K562 (cell line): Measurements from ENCODE around the gene STUM. TPM values are rescaled to one million over a fixed set of nuclear protein-coding genes. Genes with fewer than 3 reads are reported as not detected.

Experiments
- ATAC-seq: fragments of 200-7000 bp; cut with Tn5 transposase; 3 replicates; pipeline ENCODE4 v1.9.1; 2020; ENCODE audit warnings: moderate library complexity
- BruUV-seq: library from RNA; stranded (reverse); fragments of 400-500 nt; replicated peaks from 2 replicates; lab custom pipeline; 2021; lab: Mats Ljungman, UMichigan
- CTCF ChIA-PET: fragments of 300-600 bp; formaldehyde crosslinking; extraction: SDS; loops from one replicate; lab custom pipeline; 2021; ENCODE audit warnings: low intra/inter-chr PET ratio; lab: Yijun Ruan, JAX
- POLR2A ChIA-PET: fragments of 300-600, 350-650 bp; sonication (Branson Sonifier 250); formaldehyde crosslinking; extraction: SDS; loops from one replicate; lab custom pipeline; 2021; ENCODE audit warnings: antibody characterized with exemption, inconsistent platforms; lab: Yijun Ruan, JAX
- DNase-seq, 4 experiments: peaks; one replicate each; pipeline versions ENCODE4 v3.0.0 to v3.0.0-alpha.2; 2011 to 2018; ENCODE audit warnings: low spot score in 3 of 4, mixed read lengths in 3 of 4; ENCODE audit errors: extremely low read depth in 1 of 4
- FAIRE-seq: peaks from 2 replicates; lab custom pipeline; 2011; peaks lifted over from hg19 to GRCh38; lab: Jason Lieb, UNC
- H2AFZ ChIP-seq: 2 replicates; pipeline ENCODE4 v1.6.0; 2011; ENCODE audit warnings: low read depth, low read length, control low read depth, inconsistent platforms
- H3K27ac ChIP-seq: fragments of 200-600 bp; 3 replicates; pipeline ENCODE4 v1.8.0; 2011; ENCODE audit warnings: low read depth, mild to moderate bottlenecking, control low read depth, inconsistent platforms, low read length, moderate library complexity, mixed read lengths; ENCODE audit errors: extremely low read depth
- H3K27me3 ChIP-seq, 2 experiments: fragments of 300-600 bp in 1 of 2; 2 replicates in 1 of 2; 3 replicates in 1 of 2; pipeline versions ENCODE4 v1.6.0 to v1.8.0; 2011; ENCODE audit warnings: inconsistent platforms in 2 of 2, low read length in 2 of 2, mild to moderate bottlenecking in 1 of 2, mixed read lengths in 1 of 2, moderate library complexity in 1 of 2; ENCODE audit not compliant: control insufficient read depth in 2 of 2, insufficient read depth in 2 of 2
- H3K36me3 ChIP-seq: fragments of 300-600 bp; 3 replicates; pipeline ENCODE4 v1.8.0; 2011; ENCODE audit warnings: mild to moderate bottlenecking, low read length, inconsistent platforms; ENCODE audit not compliant: control insufficient read depth, insufficient read depth
- H3K4me1 ChIP-seq, 2 experiments: fragments of 200-600 bp in 1 of 2; replicated peaks in 1 of 2; 2 replicates in 1 of 2; 3 replicates in 1 of 2; pipeline versions ENCODE4 v1.5.1 to v1.8.0; 2011; ENCODE audit warnings: inconsistent platforms in 2 of 2, low read length in 2 of 2, mild to moderate bottlenecking in 1 of 2, mixed read lengths in 1 of 2, moderate library complexity in 1 of 2; ENCODE audit not compliant: control insufficient read depth in 2 of 2, insufficient read depth in 2 of 2
- H3K4me2 ChIP-seq: 2 replicates; pipeline ENCODE4 v1.6.1; 2011; ENCODE audit warnings: low read length, control low read depth, inconsistent platforms, mixed read lengths; ENCODE audit not compliant: insufficient read depth
- H3K4me3 ChIP-seq: fragments of 200-600 bp; sonication (generic), shearing (Covaris generic); 2 replicates; pipeline ENCODE4 v1.5.1; 2016; ENCODE audit warnings: control low read depth, inconsistent platforms
- H3K79me2 ChIP-seq: fragments of 200-600 bp; 3 replicates; pipeline ENCODE4 v1.8.0; 2011; ENCODE audit warnings: low read length, inconsistent platforms; ENCODE audit not compliant: control insufficient read depth, insufficient read depth
- H3K9ac ChIP-seq, 2 experiments: 2 replicates each; pipeline versions ENCODE4 v1.6.0 to v1.6.1; 2011; ENCODE audit warnings: low read depth in 2 of 2, low read length in 2 of 2, control low read depth in 1 of 2, inconsistent platforms in 1 of 2, mild to moderate bottlenecking in 1 of 2, mixed read lengths in 1 of 2; ENCODE audit not compliant: insufficient read depth in 1 of 2
- H3K9me1 ChIP-seq: one replicate; pipeline ENCODE4 v1.6.0; 2011; ENCODE audit warnings: inconsistent platforms, mild to moderate bottlenecking, low read length, moderate library complexity; ENCODE audit not compliant: control insufficient read depth, insufficient read depth
- H3K9me3 ChIP-seq: replicated peaks from 2 replicates; pipeline ENCODE4 v1.5.1; 2011; ENCODE audit warnings: low read depth, low read length, inconsistent platforms; ENCODE audit not compliant: control insufficient read depth, insufficient read depth
- H4K20me1 ChIP-seq: replicated peaks from 2 replicates; pipeline ENCODE4 v1.6.1; 2011; ENCODE audit warnings: low read length, inconsistent platforms, mixed read lengths; ENCODE audit not compliant: control insufficient read depth, insufficient read depth
- BRCA1 ChIP-seq, 2 experiments: fragments of 450-650 bp in 1 of 2; sonication (generic) in 1 of 2; formaldehyde crosslinking in 1 of 2; IDR thresholded peaks; 2 replicates each; pipeline versions ENCODE4 v1.5.0 to v1.6.1; 2017 to 2020; ENCODE audit warnings: mild to moderate bottlenecking in 1 of 2, missing genetic modification reagents in 1 of 2
- CHCHD3 ChIP-seq: fragments of 250-450 bp; sonication (Bioruptor Pico); IDR thresholded peaks from 2 replicates; pipeline ENCODE4 v2.1.2; 2022; ENCODE audit warnings: mild to moderate bottlenecking
- GTF2E2 ChIP-seq: fragments of 200-800 bp; sonication (Bioruptor generic); IDR thresholded peaks from 2 replicates; pipeline ENCODE4 v1.6.1; 2016; ENCODE audit warnings: missing genetic modification characterization, missing compliant biosample characterization
- IRF2 ChIP-seq: sonication (generic); formaldehyde crosslinking; IDR thresholded peaks from 2 replicates; pipeline ENCODE4 v1.8.1; 2022; ENCODE audit warnings: mild to moderate bottlenecking, missing genetic modification reagents
- NR2C1 ChIP-seq, 2 experiments: fragments of 450-650 bp; IDR thresholded peaks; 2 replicates each; pipeline ENCODE4 v1.6.1; 2017; ENCODE audit warnings: mild to moderate bottlenecking in 2 of 2, antibody characterized with exemption in 1 of 2, inconsistent platforms in 1 of 2, missing compliant biosample characterization in 1 of 2, missing genetic modification characterization in 1 of 2
- SMC3 ChIP-seq: conservative IDR thresholded peaks from 2 replicates; pipeline ENCODE4 v1.6.1; 2011; ENCODE audit warnings: low read depth, low read length, improper control_type of control experiment; ENCODE audit not compliant: insufficient read depth
- SREBF2 ChIP-seq: sonication (generic); formaldehyde crosslinking; IDR thresholded peaks from 2 replicates; pipeline ENCODE4 v1.4.0; 2020; ENCODE audit warnings: mild to moderate bottlenecking, missing genetic modification reagents
- SRSF3 ChIP-seq: fragments of 200-400 bp; formaldehyde crosslinking; IDR thresholded peaks from 2 replicates; pipeline ENCODE4 v1.6.1; 2016; ENCODE audit warnings: mild to moderate bottlenecking, low read length, moderate library complexity; ENCODE audit not compliant: insufficient read depth
- ZBED1 ChIP-seq: IDR thresholded peaks from 2 replicates; pipeline ENCODE4 v1.6.1; 2014
- ZC3H11A ChIP-seq: IDR thresholded peaks from 2 replicates; pipeline ENCODE4 v1.6.1; 2012; ENCODE audit warnings: low read depth, low read length, improper control_type of control experiment
- ZFP36 ChIP-seq: fragments of 150-350 bp; IDR thresholded peaks from 2 replicates; pipeline ENCODE4 v1.6.1; 2018; ENCODE audit warnings: low read length, low read depth; ENCODE audit not compliant: partially characterized antibody
- WGBS: fragments of 100-300 bp; shearing (Covaris generic); methylation state at CpG from one replicate; pipeline ENCODE4 v1.1.6; 2016; ENCODE audit warnings: low coverage, mixed read lengths; ENCODE audit not compliant: insufficient coverage; ENCODE audit errors: missing lambda C conversion rate; 5-methylcytosine and 5-hydroxymethylcytosine counted together
- in situ Hi-C: fragments of 300-500 bp; cut with MboI; formaldehyde crosslinking; loops from 4 replicates; pipeline ENCODE4 v1.15.0; 2018; ENCODE audit warnings: inconsistent platforms, mixed read lengths
- intact Hi-C: fragments of 100-400 bp; cut with micrococcal nuclease; formaldehyde crosslinking; loops from 2 replicates; pipeline ENCODE4 v1.14.2; 2022
- polyA plus RNA-seq, 8 experiments: library from polyadenylated mRNA; depleted of rRNA in 4 of 8; stranded (reverse) in 5 of 8; unstranded in 3 of 8; fragments of >200 nt; fragmentation: Nextera tagmentation in 2 of 8; fragmentation: Illumina TruSeq in 1 of 8; extraction: Ambion mirVana in 2 of 8; extraction: Trizol in 1 of 8; gene quantifications; 2 replicates each; pipeline versions ENCODE4 v1.2.1 to v1.2.3, GENCODE V29; 2011 to 2014; ENCODE audit warnings: inconsistent platforms in 1 of 8, missing spikeins in 1 of 8
- total RNA-seq, 7 experiments: library from RNA; depleted of rRNA in 6 of 7; stranded (reverse); fragments of >200 nt in 6 of 7; fragmentation: Illumina TruSeq in 2 of 7; extraction: Trizol in 2 of 7; gene quantifications; 2 replicates each; pipeline versions ENCODE4 v1.2.1 to v1.2.3, GENCODE V29; 2011 to 2021; ENCODE audit warnings: low replicate concordance in 1 of 7
- TF ChIP-seq, protein P1 (sequence below): fragments of 250-450 bp; sonication (Bioruptor Pico); IDR thresholded peaks from 2 replicates; pipeline ENCODE4 v1.5.0; 2021

STUM gene
- total and polyA plus RNA-seq, 9 of the 15 experiments (the other 6 are each of a cell fraction or from before 2014, with no cell fraction given) = not detected

DNA sequence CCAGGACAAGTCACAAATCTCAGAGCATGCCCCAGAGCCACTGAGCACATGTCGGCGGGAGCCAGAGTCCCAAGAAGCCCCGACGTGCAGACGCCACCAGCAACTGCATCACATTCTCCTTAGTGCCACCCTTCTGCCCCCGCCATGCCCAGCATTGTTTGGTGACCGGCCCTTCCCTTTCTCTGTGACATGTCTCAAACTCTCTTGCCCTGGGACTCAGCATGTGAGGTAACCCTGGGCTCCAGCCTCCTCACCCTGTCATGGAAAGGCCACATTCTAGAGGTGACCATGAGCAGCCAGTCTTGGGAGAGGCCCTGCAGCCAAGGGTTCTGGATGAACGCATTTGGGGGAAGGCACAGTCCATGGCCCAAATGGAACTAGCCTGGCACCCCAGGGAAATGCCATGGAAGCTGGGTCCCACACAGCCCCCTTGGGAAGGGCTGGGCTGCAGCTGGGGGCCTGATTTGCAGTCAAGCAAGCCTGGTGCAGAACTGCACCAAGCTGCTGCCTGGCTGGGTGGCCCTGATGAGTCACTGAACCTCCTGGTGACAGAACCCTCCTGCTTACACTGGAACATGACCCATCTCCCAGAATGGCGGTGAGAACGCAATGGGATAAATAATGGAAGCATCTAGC is 96.1 kb downstream of the STUM start:
- Histone ChIP-seq H3K27ac (no peak overlapping the region), H3K9me1 (no peaks in the 10 kb centered on the region), H3K9ac (no peak overlapping the region), H3K4me1 (peaks cover 8 to 30% of the 10 kb centered on the region in 2 experiments; a peak in 4 of 5 replicates), H3K4me2 (no peak overlapping the region), H3K79me2 (no peaks in the 10 kb centered on the region), H3K4me3 (no peak overlapping the region), H3K36me3 (no peaks in the 10 kb centered on the region), H3K9me3 (no peaks in the 10 kb centered on the region), H2AFZ (no peak overlapping the region), H3K27me3 (peaks cover 78 to 97% of the 10 kb centered on the region in 2 experiments), H4K20me1 (peaks cover 8% of the 10 kb centered on the region; the same call in 1 of the 2 replicates)
- CTCF ChIA-PET = no interaction called here
- no peak for FAIRE-seq
- intact Hi-C loops = no loop called here
- POLR2A ChIA-PET = interaction anchor here (0.6 kb wide), 1 partner anchor 341 kb away, joined by 3 read pairs; no protein-coding TSS in a partner anchor
- no TSS peak for BruUV-seq
- no peak for TF ChIP-seq IRF2 (CRISPR knock-in tag)
- TF ChIP-seq, protein P1, sequence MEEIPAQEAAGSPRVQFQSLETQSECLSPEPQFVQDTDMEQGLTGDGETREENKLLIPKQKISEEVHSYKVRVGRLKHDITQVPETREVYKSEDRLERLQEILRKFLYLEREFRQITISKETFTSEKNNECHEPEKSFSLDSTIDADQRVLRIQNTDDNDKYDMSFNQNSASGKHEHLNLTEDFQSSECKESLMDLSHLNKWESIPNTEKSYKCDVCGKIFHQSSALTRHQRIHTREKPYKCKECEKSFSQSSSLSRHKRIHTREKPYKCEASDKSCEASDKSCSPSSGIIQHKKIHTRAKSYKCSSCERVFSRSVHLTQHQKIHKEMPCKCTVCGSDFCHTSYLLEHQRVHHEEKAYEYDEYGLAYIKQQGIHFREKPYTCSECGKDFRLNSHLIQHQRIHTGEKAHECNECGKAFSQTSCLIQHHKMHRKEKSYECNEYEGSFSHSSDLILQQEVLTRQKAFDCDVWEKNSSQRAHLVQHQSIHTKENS (CRISPR knock-in tag) = no peak
- no peak for TF ChIP-seq ZBED1
- no peak for TF ChIP-seq ZC3H11A
- TF ChIP-seq BRCA1 (IDR thresholded peaks at IDR 0.05) = no peak
- TF ChIP-seq BRCA1 (CRISPR knock-in tag; IDR thresholded peaks at IDR 0.05) = no peak
- TF ChIP-seq GTF2E2 (tag) = no peak
- TF ChIP-seq SMC3 = no peak
- TF ChIP-seq SREBF2 (CRISPR knock-in tag) = no peak
- no peak for TF ChIP-seq NR2C1 (IDR thresholded peaks at IDR 0.05)
- TF ChIP-seq NR2C1 (tag; IDR thresholded peaks at IDR 0.05) = no peak
- no peak for TF ChIP-seq SRSF3
- TF ChIP-seq ZFP36 = no peak
- no peak for TF ChIP-seq CHCHD3 (CRISPR knock-in tag)
- 2% methylated on average over 10 of the region's 10 CpGs for WGBS
- DNase-seq = no peak
- ATAC-seq = no peak
- in situ Hi-C loops = no loop called here
